ENCODE measurements around the gene RUNX2. TPM values are rescaled to one million over a fixed set of nuclear protein-coding genes. Genes with fewer than 3 reads are reported as not detected.
"Not testable (repeated sequence)": the region's sequence is repeated elsewhere in the genome, so short reads cannot be mapped to it uniquely, and the experiment has no call there.

The RUNX2 gene
- total RNA-seq (ENCODE audit: low replicate concordance): 0.09 and 0.19 TPM in 2 replicates

DNA sequence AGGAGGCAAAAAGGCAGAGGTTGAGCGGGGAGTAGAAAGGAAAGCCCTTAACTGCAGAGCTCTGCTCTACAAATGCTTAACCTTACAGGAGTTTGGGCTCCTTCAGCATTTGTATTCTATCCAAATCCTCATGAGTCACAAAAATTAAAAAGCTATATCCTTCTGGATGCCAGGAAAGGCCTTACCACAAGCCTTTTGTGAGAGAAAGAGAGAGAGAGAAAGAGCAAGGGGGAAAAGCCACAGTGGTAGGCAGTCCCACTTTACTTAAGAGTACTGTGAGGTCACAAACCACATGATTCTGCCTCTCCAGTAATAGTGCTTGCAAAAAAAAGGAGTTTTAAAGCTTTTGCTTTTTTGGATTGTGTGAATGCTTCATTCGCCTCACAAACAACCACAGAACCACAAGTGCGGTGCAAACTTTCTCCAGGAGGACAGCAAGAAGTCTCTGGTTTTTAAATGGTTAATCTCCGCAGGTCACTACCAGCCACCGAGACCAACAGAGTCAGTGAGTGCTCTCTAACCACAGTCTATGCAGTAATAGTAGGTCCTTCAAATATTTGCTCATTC is at the start of gene RUNX2:
RUNX2 (plus strand) TSS at position 375 of the 567 bp plus-strand sequence. CDS start 397 bp downstream, outside the sequence.
- Mint-ChIP-seq H3K36me3 (no peaks in the 10 kb centered on the region), H3K27me3 (ENCODE audit: insufficient read depth, low read depth) (no peaks in the 10 kb centered on the region), H3K4me1 (peaks cover 14% of the 10 kb centered on the region), H3K9me3 (no peaks in the 10 kb centered on the region), H3K27ac (no peak within 1 kb of the TSS), H3K4me3 (no peak within 1 kb of the TSS)
- Histone ChIP-seq H3K27ac (no peak within 1 kb of the TSS), H3K9me3 (ENCODE audit: low read depth) (no peaks in the 10 kb centered on the region), H3K36me3 (no peaks in the 10 kb centered on the region), H3K4me1 (peaks cover 15% of the 10 kb centered on the region), H3K79me2 (ENCODE audit: low read depth) (no peaks in the 10 kb centered on the region), H3K27me3 (no peaks in the 10 kb centered on the region), H3K4me3 (no peak within 1 kb of the TSS), H3F3A (ENCODE audit: low read depth) (no peaks in the 10 kb centered on the region), H3K4me2 (peak within 1 kb of the TSS; percentile 50), H4K20me1 (ENCODE audit: low read depth) (no peaks in the 10 kb centered on the region), H2AFZ (replicated peaks) (peak within 1 kb of the TSS; percentile 88), H3K9ac (no peak within 1 kb of the TSS)
- TF ChIP-seq CTCF (IDR thresholded peaks at IDR 0.05) (no peak), EZH2 (IDR thresholded peaks at IDR 0.05) (no peak), EZH2phosphoT487 (IDR thresholded peaks at IDR 0.05) (no peak)
- DNase-seq (ENCODE audit: low spot score): no peak

- H3K4me3 Mint-ChIP-seq: no peak overlapping the region
Observed at GRCh38 chr6:45278367-45278766, 49.8 kb upstream of the RUNX2 start.

DNA sequence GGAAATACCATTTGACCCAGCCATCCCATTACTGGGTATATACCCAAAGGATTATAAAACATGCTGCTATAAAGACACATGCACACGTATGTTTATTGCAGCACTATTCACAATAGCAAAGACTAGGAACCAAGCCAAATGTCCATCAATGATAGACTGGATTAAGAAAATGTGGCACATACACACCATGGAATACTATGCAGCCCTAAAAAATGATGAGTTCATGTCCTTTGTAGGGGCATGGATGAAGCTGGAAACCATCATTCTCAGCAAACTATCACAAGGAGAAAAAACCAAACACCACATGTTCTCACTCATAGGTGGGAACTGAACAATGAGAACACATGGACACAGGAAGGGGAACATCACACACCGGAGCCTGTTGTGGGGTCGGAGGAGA is 41.4 kb upstream of the RUNX2 start:
- H3K27ac ChIP-seq; H3F3A ChIP-seq (ENCODE audit: low read depth); H3K79me2 ChIP-seq (ENCODE audit: low read depth); H3K4me3 Mint-ChIP-seq; H4K20me1 ChIP-seq (ENCODE audit: low read depth); H3K36me3 ChIP-seq; H3K9ac ChIP-seq; H3K4me2 ChIP-seq; DNase-seq (ENCODE audit: low spot score); H3K4me1 ChIP-seq; H3K27me3 ChIP-seq; H3K4me3 ChIP-seq; H3K27ac Mint-ChIP-seq; H3K4me1 Mint-ChIP-seq; H3K36me3 Mint-ChIP-seq; H3K27me3 Mint-ChIP-seq (ENCODE audit: insufficient read depth, low read depth); H3K9me3 ChIP-seq (ENCODE audit: low read depth); H2AFZ ChIP-seq (replicated peaks): not testable (repeated sequence)
- peaks cover 24% of the 10 kb centered on the region for H3K9me3 Mint-ChIP-seq

More at GRCh38 chr6:45278367-45278766, 49.8 kb upstream of the RUNX2 start:
- Histone ChIP-seq H3K4me2 (no peak overlapping the region), H3K9me3 (ENCODE audit: low read depth) (peaks cover 7% of the 10 kb centered on the region), H3F3A (ENCODE audit: low read depth) (no peaks in the 10 kb centered on the region), H3K36me3 (peaks cover 4% of the 10 kb centered on the region), H3K27ac (no peak overlapping the region), H3K4me3 (no peak overlapping the region), H4K20me1 (ENCODE audit: low read depth) (no peaks in the 10 kb centered on the region), H2AFZ (replicated peaks) (no peak overlapping the region), H3K27me3 (no peaks in the 10 kb centered on the region), H3K9ac (no peak overlapping the region), H3K79me2 (ENCODE audit: low read depth) (no peaks in the 10 kb centered on the region), H3K4me1 (no peaks in the 10 kb centered on the region)
- Mint-ChIP-seq H3K27me3 (ENCODE audit: insufficient read depth, low read depth) (no peaks in the 10 kb centered on the region), H3K36me3 (peaks cover 9% of the 10 kb centered on the region), H3K9me3 (peaks cover 18% of the 10 kb centered on the region), H3K27ac (no peak overlapping the region), H3K4me1 (no peaks in the 10 kb centered on the region)
- TF ChIP-seq EZH2 (IDR thresholded peaks at IDR 0.05) (no peak), CTCF (IDR thresholded peaks at IDR 0.05) (no peak), EZH2phosphoT487 (IDR thresholded peaks at IDR 0.05) (no peak)
- no peak for DNase-seq (ENCODE audit: low spot score)

DNA sequence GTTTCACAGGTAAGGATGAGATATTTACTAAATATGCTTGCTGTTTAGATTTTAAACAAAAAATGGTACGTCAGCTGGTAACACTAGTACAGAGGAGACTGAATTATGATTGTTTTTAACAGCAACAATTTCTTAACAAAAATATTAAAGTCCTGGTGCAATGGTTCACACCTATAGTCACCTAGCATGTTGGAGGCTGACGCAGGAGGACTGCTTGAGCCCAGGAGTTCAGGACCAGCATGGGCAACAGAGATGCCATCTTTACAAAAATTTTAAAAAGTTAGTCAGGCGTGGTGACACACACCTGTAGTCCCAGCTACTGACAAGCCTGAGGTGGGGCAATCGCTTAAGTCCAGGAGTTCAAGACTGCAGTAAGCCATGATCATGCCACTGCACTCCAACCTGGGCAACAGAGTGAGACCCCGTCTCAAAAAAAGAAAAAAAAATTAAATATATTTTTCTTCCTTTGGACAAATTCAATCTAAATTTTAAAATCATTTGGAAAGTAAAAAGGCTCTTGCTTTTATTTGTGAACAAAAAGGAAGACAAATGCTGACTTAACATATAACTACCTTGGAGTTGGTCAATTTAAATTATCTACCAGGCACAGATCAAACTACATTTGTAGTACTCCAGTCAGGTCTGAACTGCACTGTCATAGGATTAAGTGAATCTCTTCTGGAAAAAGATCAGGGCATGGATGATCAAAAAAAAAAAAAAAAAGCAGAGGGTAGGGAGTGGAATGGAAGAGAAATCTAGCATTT is 38.2 kb upstream of the RUNX2 start:
- Histone ChIP-seq H3K27me3 (no peaks in the 10 kb centered on the region), H3K9me3 (ENCODE audit: low read depth) (no peaks in the 10 kb centered on the region), H3K27ac (no peak overlapping the region), H4K20me1 (ENCODE audit: low read depth) (no peaks in the 10 kb centered on the region), H3F3A (ENCODE audit: low read depth) (no peaks in the 10 kb centered on the region), H3K4me3 (no peak overlapping the region), H3K36me3 (no peaks in the 10 kb centered on the region), H3K4me2 (no peak overlapping the region), H2AFZ (replicated peaks) (no peak overlapping the region), H3K79me2 (ENCODE audit: low read depth) (no peaks in the 10 kb centered on the region), H3K4me1 (no peaks in the 10 kb centered on the region), H3K9ac (no peak overlapping the region)
- Mint-ChIP-seq H3K4me3 (no peak overlapping the region), H3K27me3 (ENCODE audit: insufficient read depth, low read depth) (no peaks in the 10 kb centered on the region), H3K4me1 (no peaks in the 10 kb centered on the region), H3K36me3 (peaks cover 4% of the 10 kb centered on the region), H3K9me3 (peaks cover 36% of the 10 kb centered on the region), H3K27ac (no peak overlapping the region)
- no peak for DNase-seq (ENCODE audit: low spot score)
- no peak for TF ChIP-seq CTCF (IDR thresholded peaks at IDR 0.05)
- TF ChIP-seq EZH2phosphoT487 (IDR thresholded peaks at IDR 0.05): no peak
- no peak for TF ChIP-seq EZH2 (IDR thresholded peaks at IDR 0.05)
